PC-3 (cell line): ENCODE results near the gene SNRPA. TPM values are rescaled to one million over a fixed set of nuclear protein-coding genes. Genes with fewer than 3 reads are reported as not detected.

Experiments
- ATAC-seq: fragments of 200-7000 bp; cut with Tn5 transposase; 2 replicates; pipeline ENCODE4 v1.9.1; 2020; ENCODE audit warnings: mild to moderate bottlenecking, moderate library complexity
- BruUV-seq: library from RNA; stranded (reverse); fragments of 400-500 nt; replicated peaks from 2 replicates; lab custom pipeline; 2021; lab: Mats Ljungman, UMichigan
- CTCF ChIA-PET: fragments of 300-600 bp; sonication (Branson Sonifier 250); formaldehyde crosslinking; loops from one replicate; lab custom pipeline; 2022; ENCODE audit warnings: antibody characterized with exemption; lab: Charles Lee
- POLR2A ChIA-PET: fragments of 300-600 bp; sonication (Branson Sonifier 250); formaldehyde crosslinking; loops from one replicate; lab custom pipeline; 2022; ENCODE audit warnings: antibody characterized with exemption; ENCODE audit not compliant: unreplicated experiment; lab: Charles Lee
- DNase-seq: peaks from one replicate; pipeline ENCODE4 v3.0.0-alpha.2; 2015
- H2AFZ ChIP-seq: fragments of 300-600 bp; sonication (generic); 2 replicates; pipeline ENCODE4 v1.6.0; 2016; ENCODE audit warnings: antibody characterized with exemption, low read length
- H3F3A ChIP-seq: fragments of 300-600 bp; sonication (generic); one replicate; pipeline ENCODE4 v1.6.0; 2017; ENCODE audit warnings: antibody characterized with exemption, low read length, control low read depth, mild to moderate bottlenecking; ENCODE audit not compliant: unreplicated experiment
- H3K27ac ChIP-seq: fragments of 300-600 bp; sonication (generic); 2 replicates; pipeline ENCODE4 v1.5.1; 2016; ENCODE audit warnings: mild to moderate bottlenecking, low read length
- H3K27me3 ChIP-seq: fragments of 300-600 bp; sonication (generic); 2 replicates; pipeline ENCODE4 v1.6.1; 2016; ENCODE audit warnings: low read length, mixed read lengths
- H3K36me3 ChIP-seq: fragments of 300-600 bp; sonication (generic); 2 replicates; pipeline ENCODE4 v1.6.1; 2016; ENCODE audit warnings: low read depth, mixed run types, low read length, mixed read lengths
- H3K4me1 ChIP-seq: fragments of 300-600 bp; sonication (generic); 2 replicates; pipeline ENCODE4 v1.5.1; 2016; ENCODE audit warnings: low read length; ENCODE audit not compliant: insufficient read depth
- H3K4me2 ChIP-seq: fragments of 300-600 bp; sonication (generic); 2 replicates; pipeline ENCODE4 v1.6.0; 2016; ENCODE audit warnings: low read length
- H3K4me3 ChIP-seq: fragments of 300-600 bp; sonication (generic); 2 replicates; pipeline ENCODE4 v1.5.1; 2016; ENCODE audit warnings: mild to moderate bottlenecking, low read length, mixed read lengths
- H3K79me2 ChIP-seq: fragments of 300-600 bp; sonication (generic); 2 replicates; pipeline ENCODE4 v1.6.1; 2017; ENCODE audit warnings: low read length, mixed read lengths
- H3K9ac ChIP-seq: fragments of 300-600 bp; sonication (generic); 2 replicates; pipeline ENCODE4 v1.6.0; 2016; ENCODE audit warnings: mild to moderate bottlenecking, low read length
- H3K9me2 ChIP-seq: fragments of 300-600 bp; sonication (generic); replicated peaks from 2 replicates; pipeline ENCODE4 v1.6.1; 2016; ENCODE audit warnings: mixed run types, low read length, mixed read lengths
- H3K9me3 ChIP-seq: fragments of 300-600 bp; sonication (generic); 2 replicates; pipeline ENCODE4 v1.6.1; 2016; ENCODE audit warnings: low read length, mixed read lengths
- H4K20me1 ChIP-seq: fragments of 300-600 bp; sonication (generic); 2 replicates; pipeline ENCODE4 v1.6.1; 2016; ENCODE audit warnings: low read length, mixed read lengths
- CTCF ChIP-seq: fragments of 300-600 bp; sonication (generic); conservative IDR thresholded peaks from 2 replicates; pipeline ENCODE4 v1.5.1; 2017; ENCODE audit warnings: antibody characterized with exemption, low read depth, mild to moderate bottlenecking, low read length
- EZH2 ChIP-seq: fragments of 300-600 bp; sonication (generic); IDR thresholded peaks from one replicate; pipeline ENCODE4 v1.6.1; 2017; ENCODE audit warnings: antibody characterized with exemption, mild to moderate bottlenecking, low read length; ENCODE audit not compliant: unreplicated experiment
- EZH2phosphoT487 ChIP-seq: fragments of 300-600 bp; sonication (generic); IDR thresholded peaks from 2 replicates; pipeline ENCODE4 v1.6.1; 2018; ENCODE audit warnings: mild to moderate bottlenecking, antibody characterized with exemption, low read length, borderline replicate concordance
- intact Hi-C: fragments of 100-400 bp; cut with micrococcal nuclease; formaldehyde crosslinking; loops from 2 replicates; pipeline ENCODE4 v1.9.0; 2023
- total RNA-seq: library from RNA; depleted of rRNA; stranded (reverse); fragments of >200 nt; gene quantifications from 2 replicates; pipeline ENCODE4 v1.2.3, GENCODE V29; 2014

Gene SNRPA
- total RNA-seq, 1 experiment from 2014 or later = 243 TPM

DNA sequence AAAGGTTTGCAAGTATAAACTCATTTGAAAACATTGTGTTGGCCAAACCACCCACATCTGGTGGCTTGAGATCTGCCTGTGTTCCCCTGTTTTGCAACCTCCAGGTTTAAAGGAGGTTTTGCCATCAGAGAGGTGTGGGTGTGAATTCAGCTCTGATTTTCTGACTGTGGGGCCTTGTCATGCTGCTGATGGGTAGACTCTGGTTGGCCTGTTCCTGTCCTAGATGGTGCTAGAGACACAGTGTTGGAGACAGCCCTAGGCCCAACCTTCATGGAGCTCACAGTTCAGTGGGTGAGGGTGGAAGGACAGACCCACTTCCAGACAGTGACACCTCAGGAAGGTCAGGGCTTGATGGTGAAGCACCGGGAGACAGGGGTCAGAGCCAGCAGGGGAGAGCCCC lies 34.5 kb downstream of the SNRPA start:
- CTCF ChIA-PET = no interaction called here
- H3K4me3 ChIP-seq = no peak overlapping the region
- BruUV-seq = no TSS peak
- H3F3A ChIP-seq = no peaks in the 10 kb centered on the region
- no peak overlapping the region for H2AFZ ChIP-seq
- no peaks in the 10 kb centered on the region for H3K79me2 ChIP-seq
- no peak overlapping the region for H3K27ac ChIP-seq
- no peaks in the 10 kb centered on the region for H3K27me3 ChIP-seq
- ATAC-seq (no peak), DNase-seq (no peak)
- no peaks in the 10 kb centered on the region for H3K9me3 ChIP-seq
- no peaks in the 10 kb centered on the region for H3K36me3 ChIP-seq
- no peaks in the 10 kb centered on the region for H3K4me1 ChIP-seq
- H4K20me1 ChIP-seq = no peaks in the 10 kb centered on the region
- intact Hi-C loops = no loop called here
- H3K4me2 ChIP-seq = no peak overlapping the region
- TF ChIP-seq EZH2 = no peak
- TF ChIP-seq EZH2phosphoT487 = no peak
- TF ChIP-seq CTCF = no peak
- no peak overlapping the region for H3K9ac ChIP-seq
- H3K9me2 ChIP-seq = no peaks in the 10 kb centered on the region
- POLR2A ChIA-PET = no interaction called here

- POLR2A ChIA-PET = no interaction called here
These were observed 35.3 kb downstream of the SNRPA start for GRCh38 chr19:40786060-40787037.

More at GRCh38 chr19:40786060-40787037, 35.3 kb downstream of the SNRPA start:
- DNase-seq = no peak
- H3K27ac ChIP-seq = no peak overlapping the region
- H3K4me1 ChIP-seq = no peaks in the 10 kb centered on the region
- no peak overlapping the region for H3K9ac ChIP-seq
- no peaks in the 10 kb centered on the region for H3K27me3 ChIP-seq
- no peaks in the 10 kb centered on the region for H3K79me2 ChIP-seq
- intact Hi-C loops = no loop called here
- H3F3A ChIP-seq = no peaks in the 10 kb centered on the region
- H3K9me2 ChIP-seq = no peaks in the 10 kb centered on the region
- H3K9me3 ChIP-seq = no peaks in the 10 kb centered on the region
- H2AFZ ChIP-seq = no peak overlapping the region
- no peak overlapping the region for H3K4me3 ChIP-seq
- no TSS peak for BruUV-seq
- CTCF ChIA-PET = no interaction called here
- H3K4me2 ChIP-seq = no peak overlapping the region
- no peak for TF ChIP-seq CTCF
- TF ChIP-seq EZH2phosphoT487 = no peak
- TF ChIP-seq EZH2 = no peak
- no peaks in the 10 kb centered on the region for H3K36me3 ChIP-seq
- no peaks in the 10 kb centered on the region for H4K20me1 ChIP-seq
- no peak for ATAC-seq
